Measurements from ENCODE around the gene CETP. TPM values are rescaled to one million over a fixed set of nuclear protein-coding genes. Genes with fewer than 3 reads are reported as not detected.

CETP gene, protein sequence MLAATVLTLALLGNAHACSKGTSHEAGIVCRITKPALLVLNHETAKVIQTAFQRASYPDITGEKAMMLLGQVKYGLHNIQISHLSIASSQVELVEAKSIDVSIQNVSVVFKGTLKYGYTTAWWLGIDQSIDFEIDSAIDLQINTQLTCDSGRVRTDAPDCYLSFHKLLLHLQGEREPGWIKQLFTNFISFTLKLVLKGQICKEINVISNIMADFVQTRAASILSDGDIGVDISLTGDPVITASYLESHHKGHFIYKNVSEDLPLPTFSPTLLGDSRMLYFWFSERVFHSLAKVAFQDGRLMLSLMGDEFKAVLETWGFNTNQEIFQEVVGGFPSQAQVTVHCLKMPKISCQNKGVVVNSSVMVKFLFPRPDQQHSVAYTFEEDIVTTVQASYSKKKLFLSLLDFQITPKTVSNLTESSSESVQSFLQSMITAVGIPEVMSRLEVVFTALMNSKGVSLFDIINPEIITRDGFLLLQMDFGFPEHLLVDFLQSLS
- under 1 TPM in 2 of 4 donors, not detected in 2; 0.52 to 0.79 TPM for total RNA-seq

DNA sequence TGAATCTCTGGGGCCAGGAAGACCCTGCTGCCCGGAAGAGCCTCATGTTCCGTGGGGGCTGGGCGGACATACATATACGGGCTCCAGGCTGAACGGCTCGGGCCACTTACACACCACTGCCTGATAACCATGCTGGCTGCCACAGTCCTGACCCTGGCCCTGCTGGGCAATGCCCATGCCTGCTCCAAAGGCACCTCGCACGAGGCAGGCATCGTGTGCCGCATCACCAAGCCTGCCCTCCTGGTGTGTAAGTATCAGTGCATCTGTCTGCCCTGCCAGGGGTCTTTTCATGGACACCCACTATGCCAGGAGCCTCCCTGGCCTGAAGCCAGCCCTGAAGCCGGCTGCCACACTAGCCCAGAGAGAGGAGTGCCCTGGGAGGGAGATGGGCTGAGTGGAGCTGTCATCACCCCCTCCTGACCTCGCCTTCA is at the start of gene CETP:
Gene CETP (plus strand): TSS at position 100 of the 431 bp plus-strand sequence. CDS start 30 bp downstream, at position 130.
- intact Hi-C loops (cut with DNase I; ENCODE audit: low total_unique reads), result loop anchor here (10.0 kb wide), 1 partner anchor 183 kb away; no protein-coding TSS in a partner anchor
- WGBS, 2 donors, result 73 to 77% methylated on average over 12 of the region's 12 CpGs
- TF ChIP-seq POLR2A (IDR thresholded peaks at IDR 0.05), result no peak
- TF ChIP-seq, protein P1, sequence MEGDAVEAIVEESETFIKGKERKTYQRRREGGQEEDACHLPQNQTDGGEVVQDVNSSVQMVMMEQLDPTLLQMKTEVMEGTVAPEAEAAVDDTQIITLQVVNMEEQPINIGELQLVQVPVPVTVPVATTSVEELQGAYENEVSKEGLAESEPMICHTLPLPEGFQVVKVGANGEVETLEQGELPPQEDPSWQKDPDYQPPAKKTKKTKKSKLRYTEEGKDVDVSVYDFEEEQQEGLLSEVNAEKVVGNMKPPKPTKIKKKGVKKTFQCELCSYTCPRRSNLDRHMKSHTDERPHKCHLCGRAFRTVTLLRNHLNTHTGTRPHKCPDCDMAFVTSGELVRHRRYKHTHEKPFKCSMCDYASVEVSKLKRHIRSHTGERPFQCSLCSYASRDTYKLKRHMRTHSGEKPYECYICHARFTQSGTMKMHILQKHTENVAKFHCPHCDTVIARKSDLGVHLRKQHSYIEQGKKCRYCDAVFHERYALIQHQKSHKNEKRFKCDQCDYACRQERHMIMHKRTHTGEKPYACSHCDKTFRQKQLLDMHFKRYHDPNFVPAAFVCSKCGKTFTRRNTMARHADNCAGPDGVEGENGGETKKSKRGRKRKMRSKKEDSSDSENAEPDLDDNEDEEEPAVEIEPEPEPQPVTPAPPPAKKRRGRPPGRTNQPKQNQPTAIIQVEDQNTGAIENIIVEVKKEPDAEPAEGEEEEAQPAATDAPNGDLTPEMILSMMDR (IDR thresholded peaks at IDR 0.05), result no peak
- H3K4me3 ChIP-seq (ENCODE audit: low read depth, poor library complexity, severe bottlenecking), result no peak within 1 kb of the TSS
- DNase-seq (ENCODE audit: low spot score in 2 of 2), result no peak

GRCh38 chr16:56912746-56913708 is 48.7 kb upstream of the CETP start:
- intact Hi-C loops (cut with DNase I; ENCODE audit: low total_unique reads), result no loop called here
- H3K4me3 ChIP-seq (ENCODE audit: low read depth, poor library complexity, severe bottlenecking), result no peak overlapping the region
- TF ChIP-seq, protein P1 (IDR thresholded peaks at IDR 0.05), result no peak
- TF ChIP-seq POLR2A (IDR thresholded peaks at IDR 0.05), result no peak
- 72% methylated on average over 18 of the region's 18 CpGs for WGBS, 2 donors
- DNase-seq (ENCODE audit: low spot score in 2 of 2), result no peak

- H3K4me3 ChIP-seq (ENCODE audit: low read depth, poor library complexity, severe bottlenecking), result no peak overlapping the region
- no peak for DNase-seq (ENCODE audit: low spot score in 2 of 2)
- TF ChIP-seq POLR2A (IDR thresholded peaks at IDR 0.05), result no peak
- TF ChIP-seq, protein P1 (IDR thresholded peaks at IDR 0.05), result no peak
- intact Hi-C loops (cut with DNase I; ENCODE audit: low total_unique reads), result no loop called here
- 82 to 87% methylated on average over 7 of the region's 7 CpGs for WGBS, 2 donors
Measured at GRCh38 chr16:56914896-56915295, 46.9 kb upstream of the CETP start.

- intact Hi-C loops (cut with DNase I; ENCODE audit: low total_unique reads), result no loop called here
- WGBS, 2 donors, result 68 to 69% methylated on average over 13 of the region's 13 CpGs
- no peak for DNase-seq (ENCODE audit: low spot score in 2 of 2)
Measured at GRCh38 chr16:56915336-56916119, 46.2 kb upstream of the CETP start.

More at GRCh38 chr16:56915336-56916119, 46.2 kb upstream of the CETP start:
- no peak overlapping the region for H3K4me3 ChIP-seq (ENCODE audit: low read depth, poor library complexity, severe bottlenecking)
- TF ChIP-seq POLR2A (IDR thresholded peaks at IDR 0.05), result no peak
- TF ChIP-seq, protein P1 (IDR thresholded peaks at IDR 0.05), result no peak

Measured in lower leg skin (tissue), 4 donors.